RPMI7951 (cell line): ENCODE results near the gene GTF2H2. TPM values are rescaled to one million over a fixed set of nuclear protein-coding genes. Genes with fewer than 3 reads are reported as not detected.
"Not testable (repeated sequence)": the region's sequence is repeated elsewhere in the genome, so short reads cannot be mapped to it uniquely, and the experiment has no call there.

Experiments
- DNase-seq: peaks from one replicate; pipeline ENCODE4 v3.0.0-alpha.2; 2012; ENCODE audit warnings: low read depth
- total RNA-seq: library from RNA; depleted of rRNA; stranded (reverse); fragments of >200 nt; shearing (Covaris generic); gene quantifications from 2 replicates; pipeline ENCODE4 v1.2.3, GENCODE V29; 2014; rRNA removed

GTF2H2 gene
- 21.3 and 21.9 TPM in 2 replicates for total RNA-seq

DNA sequence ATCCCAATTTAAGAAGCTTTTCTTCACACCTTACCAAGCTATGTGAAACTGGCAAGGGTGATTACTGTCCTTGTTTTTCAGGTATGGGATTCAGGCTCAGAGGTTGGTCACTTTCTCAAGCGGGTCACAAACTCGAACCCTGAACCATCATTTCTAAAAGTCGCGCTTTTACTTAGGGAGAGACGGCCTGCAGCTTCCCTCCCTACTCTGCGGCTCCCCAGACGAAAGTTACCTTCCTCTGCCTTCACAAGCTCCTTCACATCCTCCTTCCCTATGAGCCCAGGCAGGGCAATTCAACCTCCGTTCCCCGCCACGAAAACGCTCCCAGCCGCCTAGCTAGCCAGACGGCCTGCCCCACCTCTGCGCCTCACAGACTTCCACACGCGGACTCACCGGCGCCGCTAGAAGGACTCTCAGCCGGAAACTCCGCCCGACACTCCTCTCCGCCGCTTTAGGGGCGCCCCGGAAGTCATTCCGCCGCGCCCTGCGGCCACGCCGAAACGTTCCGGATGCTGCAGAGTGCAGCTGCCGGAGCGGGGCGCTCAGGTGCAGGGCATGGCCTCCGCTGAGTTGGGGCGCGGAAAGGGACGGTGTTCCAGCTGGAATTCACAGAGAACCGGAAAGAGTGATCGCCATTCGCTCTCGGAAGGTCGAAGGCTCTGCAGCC, at the start of gene GTF2H2:
TSS of gene GTF2H2 (minus strand) at position 415 of the 667 bp plus-strand sequence. CDS start 4,913 bp downstream, outside the sequence.
- not testable (repeated sequence) for DNase-seq

DNA sequence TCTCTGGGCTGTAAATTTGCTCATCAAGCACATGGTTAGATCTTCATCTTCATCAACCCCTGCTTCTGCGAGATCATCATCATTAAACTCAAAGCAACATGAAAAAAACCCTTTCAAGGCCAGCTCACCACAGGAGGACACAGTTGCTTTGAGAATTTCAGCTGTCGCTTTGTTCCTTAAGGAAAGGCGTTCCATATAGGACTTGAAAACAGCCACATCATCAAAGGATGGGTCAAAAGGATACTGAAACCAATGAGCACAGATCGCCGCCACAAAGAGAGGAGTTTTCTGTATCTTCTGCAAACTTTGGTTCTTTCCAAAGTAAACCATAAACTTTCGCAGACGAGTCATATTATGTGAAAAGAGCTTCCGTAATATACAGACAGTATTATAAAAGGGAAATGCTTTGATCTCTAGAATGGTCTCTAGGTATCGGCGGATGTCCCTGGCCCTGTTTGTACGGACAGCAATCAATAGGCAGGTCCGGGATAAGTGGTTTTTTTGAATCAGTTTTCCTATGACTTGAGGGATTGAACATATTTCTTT, 42.3 kb upstream of the GTF2H2 start:
- DNase-seq: not testable (repeated sequence)

DNA sequence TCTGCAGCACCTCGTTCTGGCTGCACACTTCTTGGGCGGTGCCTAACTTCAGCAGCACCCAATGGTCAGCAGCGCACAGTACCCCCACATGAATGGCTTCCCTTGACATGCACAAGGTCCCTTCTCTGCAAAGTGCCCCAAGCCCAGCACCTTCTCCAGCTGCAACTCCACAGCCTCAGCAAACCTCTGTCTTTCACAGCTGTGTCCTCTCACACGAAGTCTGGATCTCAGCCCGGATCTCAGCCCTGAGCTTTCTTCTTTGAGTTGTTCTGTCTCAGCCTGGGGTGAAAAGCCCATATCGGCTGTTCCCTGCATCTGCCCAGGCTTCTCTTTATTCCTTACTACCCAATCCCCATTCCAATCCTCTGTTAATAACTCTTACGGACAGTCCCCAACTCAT, 32.5 kb upstream of the GTF2H2 start:
- not testable (repeated sequence) for DNase-seq

DNA sequence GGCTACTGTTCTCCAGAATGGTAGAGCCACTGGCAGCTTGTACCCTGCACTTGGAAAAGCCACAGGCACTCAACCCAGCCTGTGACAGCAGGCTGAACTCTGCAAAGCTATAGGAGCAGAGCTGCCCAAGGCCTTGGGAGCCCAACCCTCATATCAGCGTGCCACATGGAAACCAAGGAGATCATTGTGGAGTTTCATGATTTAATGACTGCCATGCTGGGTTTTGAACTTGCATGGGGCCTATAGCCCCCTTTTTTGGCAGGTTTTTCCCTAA, 30.4 kb upstream of the GTF2H2 start:
- DNase-seq: not testable (repeated sequence)

DNA sequence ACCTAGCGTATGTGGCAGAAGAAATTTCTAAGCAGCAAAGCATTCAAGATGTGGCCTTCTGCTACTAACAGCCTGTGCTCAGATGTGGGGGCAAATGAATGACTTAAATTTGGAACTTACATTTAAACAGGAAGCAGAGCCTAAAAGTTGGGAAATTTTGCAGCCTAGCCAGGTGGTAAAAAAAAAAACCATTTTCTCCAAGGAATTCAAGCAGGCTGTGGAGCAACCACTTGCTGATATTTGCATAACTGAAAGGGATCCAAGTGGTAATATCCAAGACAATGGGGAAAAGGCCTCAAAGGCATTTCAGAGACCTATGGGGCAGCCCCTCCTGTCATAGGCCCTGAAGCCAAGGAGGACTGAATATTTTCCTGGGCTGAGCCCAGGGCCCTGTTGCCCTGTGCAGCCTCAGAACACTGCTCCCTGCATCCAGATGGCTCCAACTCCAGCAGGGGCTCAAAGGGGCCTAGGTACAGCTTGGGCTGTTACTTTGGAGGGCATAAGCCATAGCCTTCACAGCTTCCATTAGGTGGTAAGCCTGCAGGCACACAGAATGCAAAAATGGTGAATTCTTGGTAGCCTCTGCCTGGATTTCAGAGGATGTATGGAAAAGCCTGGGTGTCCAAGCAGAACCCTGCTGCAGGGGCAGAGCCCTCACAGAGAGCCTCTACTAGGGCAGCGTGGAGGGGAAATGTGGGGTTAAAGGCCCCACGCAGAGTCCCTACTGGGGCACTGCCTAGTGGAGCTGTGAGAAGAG, 29.9 kb upstream of the GTF2H2 start:
- DNase-seq: not testable (repeated sequence)

DNA sequence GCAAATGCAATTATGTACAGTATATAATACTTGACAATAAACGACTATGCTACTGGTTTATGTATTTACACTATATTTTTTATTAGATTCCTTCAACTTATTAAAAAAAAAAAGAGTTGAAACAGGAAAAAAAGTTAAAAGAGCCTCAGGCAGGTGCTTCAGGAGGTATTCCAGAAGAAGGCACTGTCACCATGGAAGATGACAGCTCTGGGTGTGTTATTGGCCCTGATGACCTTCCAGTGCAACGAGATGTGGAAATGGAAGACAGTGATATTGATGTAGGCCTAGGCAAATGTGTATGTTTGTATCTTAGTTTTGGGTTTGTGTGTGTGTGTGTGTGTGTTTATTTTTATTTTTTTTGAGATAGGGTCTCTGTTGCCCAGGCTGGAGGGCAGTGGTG, 22.3 kb upstream of the GTF2H2 start:
- not testable (repeated sequence) for DNase-seq

DNA sequence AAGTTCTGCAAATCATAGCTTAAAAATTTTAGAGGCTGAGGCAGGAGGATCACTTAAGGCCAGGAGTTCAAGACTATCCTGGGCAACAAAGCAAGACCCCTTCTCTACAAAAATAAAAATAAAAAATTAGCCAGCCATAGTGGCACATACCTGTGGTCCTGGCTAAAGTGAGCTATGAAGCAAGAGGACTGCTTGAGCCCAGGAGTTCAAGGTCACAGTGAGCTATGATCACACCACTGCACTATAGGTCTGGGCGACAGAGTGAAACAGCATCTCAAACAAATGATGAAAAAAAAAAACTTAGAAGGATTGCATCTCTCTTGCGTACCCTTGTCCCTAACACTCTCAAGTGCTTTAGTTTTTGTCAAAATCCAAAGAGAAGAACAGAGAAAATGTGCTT, 21.3 kb upstream of the GTF2H2 start:
- DNase-seq: not testable (repeated sequence)

DNA sequence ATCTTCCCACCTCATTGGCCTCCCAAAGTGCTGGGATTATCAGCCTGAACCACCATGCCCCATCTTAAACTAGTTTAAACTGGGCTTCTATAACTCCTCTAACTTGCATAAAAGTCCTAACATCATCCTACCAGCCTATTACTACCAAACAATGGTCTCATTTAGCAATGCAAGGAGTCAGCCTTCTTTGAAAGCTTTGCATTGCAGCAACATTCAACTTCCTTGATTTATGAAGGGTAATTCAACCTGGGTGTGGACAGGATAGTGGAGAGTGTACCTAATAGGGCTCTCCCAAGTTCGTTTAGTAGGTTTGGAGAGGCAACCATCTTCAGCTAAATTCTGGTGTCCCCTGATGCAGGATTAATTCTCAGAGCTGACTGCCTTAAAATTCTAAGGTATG, 18.7 kb upstream of the GTF2H2 start:
- not testable (repeated sequence) for DNase-seq

DNA sequence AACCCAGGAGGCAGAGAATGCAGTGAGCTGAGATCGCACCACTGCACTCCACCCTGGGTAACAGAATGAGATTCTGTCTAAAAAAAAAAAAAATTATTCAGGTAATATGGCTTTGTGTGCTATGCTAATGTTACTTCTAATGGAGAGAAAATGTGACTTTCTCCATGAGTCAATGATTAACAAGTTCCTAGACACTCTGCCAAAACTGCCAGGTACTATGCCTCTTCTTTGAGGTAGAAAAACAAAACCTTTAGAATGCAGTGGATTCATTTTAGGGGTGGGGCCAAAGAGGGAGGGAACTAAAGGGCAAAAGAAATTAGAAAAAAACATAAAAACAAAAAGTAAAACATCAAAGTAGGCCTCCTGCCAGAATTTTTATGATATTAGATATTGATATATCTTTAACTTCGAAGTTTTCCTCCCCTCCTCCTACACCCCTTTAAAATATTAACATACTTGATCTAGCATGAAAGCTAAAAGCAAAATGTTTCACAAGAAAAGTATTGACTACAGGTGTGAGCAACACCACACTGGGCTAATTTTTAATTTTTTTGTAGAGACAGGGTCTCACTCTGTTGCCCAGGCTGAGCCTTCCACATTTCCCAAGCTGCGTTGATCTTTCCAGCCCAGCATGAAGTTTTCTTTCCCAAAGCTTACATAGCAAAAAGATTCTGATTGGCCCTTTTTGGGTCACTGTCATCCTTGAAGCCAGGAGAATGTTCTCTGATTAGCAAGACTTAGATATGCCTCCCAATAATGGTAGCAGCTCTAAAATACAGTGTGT, 17.0 kb upstream of the GTF2H2 start:
- not testable (repeated sequence) for DNase-seq

DNA sequence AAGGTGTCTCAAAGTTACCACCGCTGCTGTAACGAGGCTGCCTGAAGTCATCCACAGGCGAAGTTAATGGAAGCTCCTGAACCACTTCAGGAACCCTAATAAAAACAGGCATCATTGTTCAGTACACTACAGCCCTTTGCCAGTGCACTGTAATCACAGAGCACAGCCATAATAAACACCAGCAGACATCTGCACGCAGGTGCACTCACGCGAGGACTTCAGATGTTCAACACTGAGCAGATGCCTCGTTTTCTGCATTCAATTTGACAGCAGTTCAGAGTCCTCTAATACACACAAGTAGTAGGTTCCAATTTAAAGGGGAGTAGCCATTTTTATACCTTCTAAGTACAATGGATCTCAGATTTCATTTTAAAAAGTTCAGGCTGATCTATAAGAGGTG, 15.4 kb upstream of the GTF2H2 start:
- DNase-seq: not testable (repeated sequence)

DNA sequence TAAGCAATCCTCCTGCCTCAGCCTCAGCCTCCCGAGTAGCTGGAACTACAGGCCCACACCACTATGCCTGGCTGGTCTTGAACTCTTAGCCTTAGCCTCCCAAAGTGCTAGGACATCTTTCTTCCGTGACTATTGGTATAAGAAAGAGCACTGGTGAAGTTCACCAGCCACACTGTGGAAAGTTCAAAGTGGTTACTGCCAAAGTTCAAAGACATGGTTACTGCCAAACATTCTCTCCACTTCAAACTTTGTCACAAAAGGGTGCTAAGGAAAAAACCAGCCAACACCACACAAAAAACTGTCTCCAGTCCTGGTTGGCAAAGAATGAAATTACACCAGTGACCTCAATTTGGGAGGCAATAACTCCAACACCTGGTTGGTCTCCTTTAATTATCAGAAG, 14.9 kb upstream of the GTF2H2 start:
- not testable (repeated sequence) for DNase-seq

DNA sequence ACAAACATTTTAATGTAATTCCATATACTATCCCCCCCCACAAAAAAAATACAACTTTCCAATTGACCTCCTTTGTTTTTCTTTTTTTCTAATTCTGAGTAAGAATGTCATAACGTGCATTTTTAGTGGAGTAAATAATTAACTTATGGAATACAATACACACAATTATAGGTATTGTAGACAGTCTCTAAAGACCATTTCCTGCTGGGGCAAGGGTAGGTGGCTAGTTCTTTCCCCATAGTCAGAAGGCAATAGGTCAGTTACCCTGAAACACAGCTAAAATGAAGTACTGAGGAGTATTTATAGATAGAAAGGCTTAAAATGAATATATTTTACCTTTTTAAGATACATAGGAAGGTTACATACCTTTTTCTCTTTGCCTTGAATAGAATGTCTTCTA, 6.2 kb downstream of the GTF2H2 start:
- not testable (repeated sequence) for DNase-seq

DNA sequence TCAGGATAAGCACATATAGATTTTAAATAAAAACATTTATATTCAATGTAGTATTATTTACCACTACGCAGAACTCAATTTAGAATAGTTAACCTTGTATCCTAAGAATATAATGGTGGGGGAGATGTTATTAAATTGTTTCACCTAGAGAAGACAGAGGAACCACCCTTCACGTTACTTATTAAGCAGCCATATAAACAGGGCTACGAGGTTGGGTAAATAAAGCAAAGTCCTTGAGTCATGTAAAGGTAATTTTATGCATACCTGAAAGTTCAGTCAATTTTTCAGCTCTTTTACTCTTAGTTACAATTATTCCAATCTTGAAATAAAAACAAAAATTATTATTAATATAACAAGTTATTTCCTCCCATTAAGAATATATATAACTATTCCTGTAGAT, 8.1 kb downstream of the GTF2H2 start:
- not testable (repeated sequence) for DNase-seq

DNA sequence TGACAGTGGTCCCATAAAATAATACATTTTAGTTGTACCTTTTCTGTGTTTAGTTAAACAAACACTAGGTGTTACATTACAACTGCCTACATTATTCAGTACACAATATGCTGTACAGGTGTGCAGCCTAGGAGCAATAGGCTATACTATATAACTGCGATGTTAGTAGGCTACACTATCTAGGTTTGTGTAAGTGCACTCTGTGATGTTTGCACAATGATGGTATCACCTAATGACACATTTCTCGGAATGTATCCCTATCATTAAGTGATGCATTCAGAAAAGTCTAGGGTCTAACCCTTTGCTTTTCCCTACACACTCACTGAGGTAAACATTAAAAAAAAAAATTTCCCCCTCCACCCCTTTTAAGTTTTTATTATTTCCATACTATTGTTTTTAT, 22.7 kb downstream of the GTF2H2 start:
- DNase-seq: not testable (repeated sequence)

DNA sequence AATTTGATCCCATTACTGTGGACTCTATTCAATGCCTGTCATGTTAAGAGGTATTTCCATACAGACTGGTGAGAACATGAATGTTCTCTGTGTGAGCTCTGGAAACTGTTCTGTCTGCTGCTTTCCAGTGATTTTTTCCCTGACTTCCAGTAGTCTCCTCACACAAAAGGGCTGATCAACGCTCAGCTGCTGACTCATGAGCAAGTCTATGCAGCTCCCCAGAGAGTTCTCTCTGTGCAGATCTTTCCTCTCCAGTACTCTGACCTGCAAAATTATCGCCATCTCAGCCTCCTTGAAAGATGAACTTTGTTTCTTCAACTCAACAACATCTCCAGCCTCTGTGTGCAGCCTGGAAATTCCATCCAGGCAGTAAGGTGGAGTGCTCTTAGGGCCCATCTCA, 23.3 kb downstream of the GTF2H2 start:
- not testable (repeated sequence) for DNase-seq

DNA sequence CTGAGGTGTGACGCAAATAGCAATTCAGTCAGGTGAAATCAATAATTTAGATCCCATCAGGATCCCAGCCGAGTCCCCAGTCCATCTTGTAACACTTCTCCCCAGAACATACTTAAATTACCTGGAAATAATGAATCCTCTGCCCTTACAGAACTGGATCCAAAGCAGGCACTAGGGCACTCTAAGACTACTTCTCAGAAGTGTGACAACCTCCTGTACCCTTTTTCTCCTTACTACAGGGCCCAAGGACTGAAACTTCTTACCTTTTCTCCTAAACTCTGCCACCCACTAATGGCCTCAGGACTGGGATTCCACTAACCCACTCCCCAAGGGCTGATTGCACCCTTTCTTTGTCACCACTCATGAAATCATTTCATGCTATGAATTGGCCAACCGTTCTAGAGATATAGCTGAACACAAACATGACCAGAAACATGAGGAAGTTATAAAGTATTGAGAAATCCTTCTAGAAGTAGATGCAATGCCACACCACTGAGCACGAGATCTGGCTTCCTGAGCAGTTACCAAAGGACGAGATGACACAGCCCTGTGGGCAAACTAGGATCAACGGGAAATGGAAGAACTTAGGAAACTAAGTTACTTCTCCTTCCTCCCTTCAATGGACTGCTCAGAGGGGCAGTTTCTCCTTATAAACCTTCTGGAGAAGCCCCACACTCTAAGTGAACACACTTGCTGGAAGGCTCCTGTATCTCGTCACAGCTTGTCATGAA, 36.3 kb downstream of the GTF2H2 start:
- DNase-seq: not testable (repeated sequence)

DNA sequence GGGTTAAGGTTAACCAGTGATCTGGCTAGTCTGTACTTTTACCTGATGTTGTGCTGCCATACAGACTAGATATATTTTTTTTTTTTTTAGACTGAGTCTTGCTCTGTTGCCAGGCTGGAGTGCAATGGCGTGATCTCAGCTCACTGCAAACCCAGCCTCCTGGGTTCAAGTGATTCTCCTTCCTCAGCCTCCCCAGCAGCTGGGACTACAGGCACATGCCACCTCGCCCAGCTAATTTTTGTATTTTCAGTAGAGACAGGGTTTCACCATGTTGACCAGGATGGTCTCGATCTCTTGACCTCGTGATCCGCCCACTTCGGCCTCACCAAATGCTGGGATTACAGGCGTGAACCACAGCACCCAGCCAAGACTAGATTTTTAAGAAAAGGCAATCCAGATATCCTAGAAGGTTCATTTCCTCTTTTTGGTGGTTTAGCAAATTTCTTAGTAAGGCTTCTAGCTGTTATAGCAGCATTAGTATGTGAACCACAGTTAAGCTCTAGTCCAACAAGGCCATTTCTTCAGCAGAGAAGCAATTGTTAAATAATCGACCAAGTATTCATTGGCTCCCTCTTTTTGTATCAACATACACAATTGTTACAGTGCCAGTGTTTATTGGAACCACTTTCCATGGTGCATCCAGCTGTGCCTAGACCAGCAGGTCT, 42.1 kb downstream of the GTF2H2 start, which contains the start of gene NAIP:
TSS of gene NAIP (minus strand) at position 51 of the 665 bp plus-strand sequence. CDS start 12,424 bp downstream, outside the sequence.
- DNase-seq: not testable (repeated sequence)

DNA sequence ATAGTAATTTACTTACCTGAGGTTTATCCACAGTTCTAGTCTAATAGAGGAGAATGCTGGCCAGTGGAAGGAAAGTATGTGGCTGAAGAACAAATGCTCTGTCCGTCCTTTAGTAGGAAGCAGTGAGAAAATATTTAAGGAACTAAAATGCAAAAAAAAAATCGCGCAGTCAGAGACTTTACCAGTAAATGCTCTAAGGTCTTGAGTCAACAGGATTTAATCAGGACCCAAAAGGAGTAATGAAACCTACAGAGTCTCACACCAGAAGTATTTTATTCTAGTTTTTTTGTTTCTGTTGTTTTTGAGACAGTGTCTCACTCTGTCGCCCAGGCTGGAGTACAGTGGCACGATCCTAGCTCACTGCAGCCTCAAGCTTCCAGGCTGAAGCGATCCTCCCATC, 46.8 kb downstream of the GTF2H2 start:
- not testable (repeated sequence) for DNase-seq

DNA sequence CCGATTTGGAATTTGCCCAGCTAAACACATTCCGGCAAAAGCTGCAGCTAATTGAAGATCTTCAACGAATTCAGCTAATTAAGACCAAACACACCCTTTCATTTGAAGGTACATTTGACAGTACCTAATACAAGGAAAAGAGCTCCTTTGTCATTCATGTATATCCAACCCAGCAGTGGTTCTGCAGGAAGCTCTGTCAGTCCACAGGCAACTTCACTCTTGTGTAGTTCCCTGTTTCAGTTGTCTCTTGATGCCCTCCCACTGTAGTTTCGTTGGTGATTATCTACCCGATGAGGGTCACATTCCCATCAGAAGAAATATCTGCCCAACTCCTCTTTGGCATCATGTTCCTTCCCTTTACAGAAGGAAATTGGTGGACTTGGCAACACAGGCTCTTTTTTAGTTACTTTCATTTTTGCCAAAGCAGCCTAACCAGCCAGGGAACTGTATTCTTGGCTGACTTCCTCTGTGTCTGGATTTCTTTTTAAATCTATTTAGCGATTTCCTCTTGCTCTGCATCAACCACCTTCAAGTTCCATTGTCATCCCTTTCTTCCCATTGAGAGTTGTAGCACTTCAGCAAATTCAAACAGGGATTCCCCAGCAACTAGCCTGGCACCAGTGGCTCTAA, 49.0 kb downstream of the GTF2H2 start:
- DNase-seq: not testable (repeated sequence)

DNA sequence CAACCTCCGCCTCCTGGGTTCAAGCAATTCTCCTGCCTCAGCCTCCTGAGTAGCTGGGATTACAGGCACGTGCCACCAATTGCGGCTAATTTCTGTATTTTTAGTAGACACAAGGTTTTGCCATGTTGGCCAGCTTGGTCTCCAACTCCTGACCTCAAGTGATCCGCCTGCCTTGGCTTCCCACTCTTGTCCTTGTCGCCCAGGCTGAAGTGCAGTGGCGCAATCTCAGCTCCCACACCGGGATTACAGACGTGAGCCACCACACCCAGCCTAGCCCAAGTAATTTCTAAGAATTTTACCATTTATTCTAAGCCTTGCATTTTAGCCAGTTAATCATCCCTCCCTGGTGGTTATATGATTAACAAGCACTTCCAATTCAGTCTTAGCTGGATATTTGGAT, 53.3 kb downstream of the GTF2H2 start:
- DNase-seq: no peak
